HepG2 (cell line): ENCODE results near the gene PPFIA4. TPM values are rescaled to one million over a fixed set of nuclear protein-coding genes. Genes with fewer than 3 reads are reported as not detected.

Experiments used
- ARNT ChIP-seq: fragments of 450-650 bp; IDR thresholded peaks from 2 replicates; pipeline ENCODE4 v1.6.1; 2017
- BRD4 ChIP-seq: sonication (generic); formaldehyde crosslinking; IDR thresholded peaks from 2 replicates; pipeline ENCODE4 v1.4.0; 2020; ENCODE audit warnings: missing genetic modification reagents
- CBX1 ChIP-seq: IDR thresholded peaks from one replicate; pipeline ENCODE4 v1.6.1; 2016; ENCODE audit warnings: antibody characterized with exemption, low read depth
- CHD2 ChIP-seq: IDR thresholded peaks from 2 replicates; pipeline ENCODE4 v1.6.1; 2011; ENCODE audit warnings: low read depth, low read length, improper control_type of control experiment
- CREB3 ChIP-seq: sonication (generic); formaldehyde crosslinking; IDR thresholded peaks from 2 replicates; pipeline ENCODE4 v1.5.0; 2020; ENCODE audit warnings: missing genetic modification reagents
- DRAP1 ChIP-seq: IDR thresholded peaks from 2 replicates; pipeline ENCODE4 v1.6.1; 2016; ENCODE audit warnings: missing genetic modification reagents, missing compliant biosample characterization
- ETV6 ChIP-seq: sonication (generic); formaldehyde crosslinking; conservative IDR thresholded peaks from 2 replicates; pipeline ENCODE4 v1.4.0; 2020; ENCODE audit warnings: missing genetic modification reagents
- HOXD1 ChIP-seq: sonication (generic); formaldehyde crosslinking; IDR thresholded peaks from 2 replicates; pipeline ENCODE4 v1.5.0; 2020; ENCODE audit warnings: missing genetic modification reagents
- MIXL1 ChIP-seq: IDR thresholded peaks from 2 replicates; pipeline ENCODE4 v1.6.1; 2016
- RBM39 ChIP-seq: fragments of 200-400 bp; formaldehyde crosslinking; IDR thresholded peaks from one replicate; pipeline ENCODE4 v1.6.1; 2018; ENCODE audit warnings: antibody characterized with exemption, mild to moderate bottlenecking, low read depth, low read length; ENCODE audit not compliant: poor library complexity, severe bottlenecking
- SMC3 ChIP-seq: IDR thresholded peaks from 2 replicates; pipeline ENCODE4 v1.6.1; 2011; ENCODE audit warnings: low read length, improper control_type of control experiment
- SOX13 ChIP-seq, 3 experiments: fragments of 450-650 bp in 1 of 3; sonication (generic) in 1 of 3; formaldehyde crosslinking in 1 of 3; IDR thresholded peaks in 2 of 3; conservative IDR thresholded peaks in 1 of 3; 2 replicates each; pipeline versions ENCODE4 v1.5.0 to v1.6.1; 2016 to 2020; ENCODE audit warnings: antibody characterized with exemption in 1 of 3, mild to moderate bottlenecking in 1 of 3, missing compliant biosample characterization in 1 of 3, missing genetic modification reagents in 1 of 3, moderate library complexity in 1 of 3
- TCF7 ChIP-seq: sonication (generic); IDR thresholded peaks from 2 replicates; pipeline ENCODE4 v1.6.1; 2016; ENCODE audit warnings: antibody characterized with exemption, low read depth
- TCF7L2 ChIP-seq: IDR thresholded peaks from 2 replicates; pipeline ENCODE4 v1.6.1; 2011; ENCODE audit warnings: mild to moderate bottlenecking, low read depth, low read length, moderate library complexity
- YEATS4 ChIP-seq: sonication (generic); formaldehyde crosslinking; IDR thresholded peaks from 2 replicates; pipeline ENCODE4 v1.4.0; 2020; ENCODE audit warnings: missing genetic modification reagents, borderline replicate concordance
- ZNF501 ChIP-seq: sonication (generic); formaldehyde crosslinking; IDR thresholded peaks from 2 replicates; pipeline ENCODE4 v1.5.1; 2020; ENCODE audit warnings: mild to moderate bottlenecking, moderate library complexity, missing genetic modification reagents
- ZNF510 ChIP-seq: sonication (generic); formaldehyde crosslinking; IDR thresholded peaks from 2 replicates; pipeline ENCODE4 v1.4.0; 2020; ENCODE audit warnings: low read depth, mild to moderate bottlenecking, missing genetic modification reagents
- polyA plus RNA-seq, 8 experiments: library from polyadenylated mRNA; depleted of rRNA in 3 of 8; stranded (reverse) in 7 of 8; unstranded in 1 of 8; fragments of >200 nt; fragmentation: Illumina TruSeq in 4 of 8; extraction: Trizol in 4 of 8; gene quantifications; 2 replicates each; pipeline versions ENCODE4 v1.2.1 to v1.2.3, GENCODE V29; 2011 to 2016; ENCODE audit warnings: low read depth in 4 of 8, missing spikeins in 1 of 8, mixed read lengths in 1 of 8; ENCODE audit not compliant: insufficient read depth in 1 of 8
- total RNA-seq, 5 experiments: library from RNA; depleted of rRNA; stranded (reverse); fragments of >200 nt; fragmentation: Illumina TruSeq; extraction: Trizol; gene quantifications; 2 replicates each; pipeline ENCODE4 v1.2.3, GENCODE V29; 2016; ENCODE audit warnings: low read depth in 1 of 5
- TF ChIP-seq, protein P1 (sequence below): sonication (generic); formaldehyde crosslinking; IDR thresholded peaks from 2 replicates; pipeline ENCODE4 v1.4.0; 2020; ENCODE audit warnings: missing genetic modification reagents
- TF ChIP-seq, protein P2 (sequence below): sonication (generic); formaldehyde crosslinking; IDR thresholded peaks from 2 replicates; pipeline ENCODE4 v1.4.0; 2020; ENCODE audit warnings: mild to moderate bottlenecking, missing genetic modification reagents
- TF ChIP-seq, protein P3 (sequence below): IDR thresholded peaks from 2 replicates; pipeline ENCODE4 v1.6.1; 2016; ENCODE audit warnings: low read depth, borderline replicate concordance

The PPFIA4 gene
- total and polyA plus RNA-seq, 2 of the 13 experiments (the other 11 are each of a cell fraction or from before 2014, with no cell fraction given), result 6.4 TPM; not detected in 1

- TF ChIP-seq ZNF501 (CRISPR knock-in tag) (peak; percentile 83), SMC3 (no peak), ETV6 (no peak), MIXL1 (CRISPR knock-in tag) (no peak), BRD4 (CRISPR knock-in tag) (no peak), DRAP1 (CRISPR knock-in tag) (peak; percentile 86), CBX1 (no peak), TCF7 (no peak), RBM39 (peak; percentile 44), YEATS4 (CRISPR knock-in tag) (0 out of 2 replicates have a peak, but pooled peaks have one; percentile 27), HOXD1 (no peak; the same call in 1 of the 2 replicates), TCF7L2 (no peak), SOX13 (IDR thresholded peaks at IDR 0.05) (no peak), SOX13 (CRISPR knock-in tag; conservative IDR thresholded peaks at IDR 0.05 in 1 of 2, IDR thresholded peaks at IDR 0.05 in 1 of 2) (no peak; a peak in 1 of 4 replicates), CHD2 (peak; percentile 94), ZNF510 (peak; percentile 83; the same call in 1 of the 2 replicates), CREB3 (no peak), ARNT (no peak)
- TF ChIP-seq, protein P1, sequence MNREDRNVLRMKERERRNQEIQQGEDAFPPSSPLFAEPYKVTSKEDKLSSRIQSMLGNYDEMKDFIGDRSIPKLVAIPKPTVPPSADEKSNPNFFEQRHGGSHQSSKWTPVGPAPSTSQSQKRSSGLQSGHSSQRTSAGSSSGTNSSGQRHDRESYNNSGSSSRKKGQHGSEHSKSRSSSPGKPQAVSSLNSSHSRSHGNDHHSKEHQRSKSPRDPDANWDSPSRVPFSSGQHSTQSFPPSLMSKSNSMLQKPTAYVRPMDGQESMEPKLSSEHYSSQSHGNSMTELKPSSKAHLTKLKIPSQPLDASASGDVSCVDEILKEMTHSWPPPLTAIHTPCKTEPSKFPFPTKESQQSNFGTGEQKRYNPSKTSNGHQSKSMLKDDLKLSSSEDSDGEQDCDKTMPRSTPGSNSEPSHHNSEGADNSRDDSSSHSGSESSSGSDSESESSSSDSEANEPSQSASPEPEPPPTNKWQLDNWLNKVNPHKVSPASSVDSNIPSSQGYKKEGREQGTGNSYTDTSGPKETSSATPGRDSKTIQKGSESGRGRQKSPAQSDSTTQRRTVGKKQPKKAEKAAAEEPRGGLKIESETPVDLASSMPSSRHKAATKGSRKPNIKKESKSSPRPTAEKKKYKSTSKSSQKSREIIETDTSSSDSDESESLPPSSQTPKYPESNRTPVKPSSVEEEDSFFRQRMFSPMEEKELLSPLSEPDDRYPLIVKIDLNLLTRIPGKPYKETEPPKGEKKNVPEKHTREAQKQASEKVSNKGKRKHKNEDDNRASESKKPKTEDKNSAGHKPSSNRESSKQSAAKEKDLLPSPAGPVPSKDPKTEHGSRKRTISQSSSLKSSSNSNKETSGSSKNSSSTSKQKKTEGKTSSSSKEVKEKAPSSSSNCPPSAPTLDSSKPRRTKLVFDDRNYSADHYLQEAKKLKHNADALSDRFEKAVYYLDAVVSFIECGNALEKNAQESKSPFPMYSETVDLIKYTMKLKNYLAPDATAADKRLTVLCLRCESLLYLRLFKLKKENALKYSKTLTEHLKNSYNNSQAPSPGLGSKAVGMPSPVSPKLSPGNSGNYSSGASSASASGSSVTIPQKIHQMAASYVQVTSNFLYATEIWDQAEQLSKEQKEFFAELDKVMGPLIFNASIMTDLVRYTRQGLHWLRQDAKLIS (CRISPR knock-in tag), result no peak
- TF ChIP-seq, protein P2, sequence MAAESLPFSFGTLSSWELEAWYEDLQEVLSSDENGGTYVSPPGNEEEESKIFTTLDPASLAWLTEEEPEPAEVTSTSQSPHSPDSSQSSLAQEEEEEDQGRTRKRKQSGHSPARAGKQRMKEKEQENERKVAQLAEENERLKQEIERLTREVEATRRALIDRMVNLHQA, result no peak
- TF ChIP-seq, protein P3, sequence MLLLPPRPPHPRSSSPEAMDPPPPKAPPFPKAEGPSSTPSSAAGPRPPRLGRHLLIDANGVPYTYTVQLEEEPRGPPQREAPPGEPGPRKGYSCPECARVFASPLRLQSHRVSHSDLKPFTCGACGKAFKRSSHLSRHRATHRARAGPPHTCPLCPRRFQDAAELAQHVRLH (CRISPR knock-in tag), result peak; percentile 56; the same call in 1 of the 2 replicates
Observed at GRCh38 chr1:203006948-203007871, 19.1 kb upstream of the PPFIA4 start, which contains the start of gene TMEM183A (continued).
